Omental fat pad (tissue), 4 donors: Measurements from ENCODE around the gene MPIG6B. TPM values are rescaled to one million over a fixed set of nuclear protein-coding genes. Genes with fewer than 3 reads are reported as not detected.

ENCODE experiments used
- ATAC-seq: fragments of 150-250 bp; one replicate; pipeline ENCODE4 v1.9.1; 2016; ENCODE audit warnings: mild to moderate bottlenecking, moderate library complexity; ENCODE audit not compliant: low FRiP score
- DNase-seq: peaks from one replicate; pipeline ENCODE4 v3.0.0-alpha.2; 2019; ENCODE audit warnings: low spot score
- total RNA-seq, 4 donors: library from RNA; depleted of rRNA; stranded (reverse); fragments of >200 nt; gene quantifications; one replicate each; pipeline ENCODE4 v1.1.0, GENCODE V29; 2016
- TF ChIP-seq, protein P1 (sequence below), 3 donors: fragments of 450-650 bp; IDR thresholded peaks; one replicate each; pipeline ENCODE4 v1.5.1; 2016 to 2017; ENCODE audit warnings: antibody characterized with exemption in 3 of 3, mild to moderate bottlenecking in 3 of 3, moderate library complexity in 2 of 3

Gene MPIG6B
- total RNA-seq, 4 donors from 2014 or later, result 0.84 TPM; not detected in 3

DNA sequence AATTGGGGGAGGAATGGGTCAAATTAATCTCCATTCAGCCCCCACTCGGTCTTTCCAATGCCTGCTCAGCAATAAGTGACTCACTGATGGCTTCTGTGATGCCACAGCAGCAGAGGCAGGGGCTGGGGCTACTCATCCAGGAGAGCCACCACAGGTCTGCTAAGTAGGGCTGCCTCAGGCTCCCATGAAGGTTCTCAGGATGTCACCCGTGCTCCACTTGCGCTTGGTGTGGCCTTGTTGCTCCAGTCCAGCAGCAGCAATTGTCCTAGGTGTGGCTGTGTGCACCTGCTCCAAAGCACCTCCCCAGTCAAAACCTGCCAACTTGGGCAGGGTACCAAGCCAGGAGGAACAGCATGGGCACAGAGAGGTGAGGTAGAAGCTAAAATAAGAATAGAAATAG is 1.0 kb upstream of the MPIG6B start:
- ATAC-seq (no peak), DNase-seq (no peak)

DNA sequence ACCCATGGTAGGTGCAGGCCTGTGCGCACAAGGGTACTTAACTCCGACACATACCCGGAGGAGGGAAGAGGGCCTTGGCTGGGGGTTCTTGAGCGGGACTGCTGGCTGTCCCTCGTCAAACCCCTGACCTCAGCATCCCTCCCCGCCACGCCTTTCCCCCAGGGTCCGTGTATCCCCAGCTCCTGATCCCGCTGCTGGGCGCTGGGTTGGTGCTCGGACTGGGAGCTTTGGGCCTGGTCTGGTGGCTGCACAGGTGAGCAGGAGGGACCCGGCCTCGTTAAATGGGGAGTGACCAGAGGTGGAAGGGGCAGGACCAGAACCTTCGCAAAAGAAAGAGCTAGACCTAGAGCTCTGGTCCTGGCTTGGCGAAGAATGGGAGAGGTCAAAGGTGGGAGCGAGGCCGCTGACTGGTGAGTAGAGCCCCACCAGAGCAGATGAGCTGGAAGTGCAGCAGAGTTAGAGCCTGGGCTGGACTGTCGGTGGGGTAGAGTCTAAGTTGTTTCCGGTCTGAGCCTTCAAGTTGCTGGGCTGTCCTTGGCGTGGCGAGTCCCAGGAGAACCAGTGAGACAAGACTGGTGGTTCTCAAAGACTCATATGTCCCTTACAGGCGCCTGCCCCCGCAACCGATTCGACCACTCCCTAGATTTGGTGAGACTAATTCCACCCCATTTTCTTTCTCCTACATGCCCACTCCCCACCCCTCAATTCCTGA is 963 bp downstream of the MPIG6B start:
- ATAC-seq, result no peak
- TF ChIP-seq, protein P1, sequence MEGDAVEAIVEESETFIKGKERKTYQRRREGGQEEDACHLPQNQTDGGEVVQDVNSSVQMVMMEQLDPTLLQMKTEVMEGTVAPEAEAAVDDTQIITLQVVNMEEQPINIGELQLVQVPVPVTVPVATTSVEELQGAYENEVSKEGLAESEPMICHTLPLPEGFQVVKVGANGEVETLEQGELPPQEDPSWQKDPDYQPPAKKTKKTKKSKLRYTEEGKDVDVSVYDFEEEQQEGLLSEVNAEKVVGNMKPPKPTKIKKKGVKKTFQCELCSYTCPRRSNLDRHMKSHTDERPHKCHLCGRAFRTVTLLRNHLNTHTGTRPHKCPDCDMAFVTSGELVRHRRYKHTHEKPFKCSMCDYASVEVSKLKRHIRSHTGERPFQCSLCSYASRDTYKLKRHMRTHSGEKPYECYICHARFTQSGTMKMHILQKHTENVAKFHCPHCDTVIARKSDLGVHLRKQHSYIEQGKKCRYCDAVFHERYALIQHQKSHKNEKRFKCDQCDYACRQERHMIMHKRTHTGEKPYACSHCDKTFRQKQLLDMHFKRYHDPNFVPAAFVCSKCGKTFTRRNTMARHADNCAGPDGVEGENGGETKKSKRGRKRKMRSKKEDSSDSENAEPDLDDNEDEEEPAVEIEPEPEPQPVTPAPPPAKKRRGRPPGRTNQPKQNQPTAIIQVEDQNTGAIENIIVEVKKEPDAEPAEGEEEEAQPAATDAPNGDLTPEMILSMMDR (IDR thresholded peaks at IDR 0.05), result no peak
- no peak for DNase-seq

More for the DNA sequence above, 1.0 kb upstream of the MPIG6B start:
- TF ChIP-seq, protein P1 (IDR thresholded peaks at IDR 0.05), result no peak

DNA sequence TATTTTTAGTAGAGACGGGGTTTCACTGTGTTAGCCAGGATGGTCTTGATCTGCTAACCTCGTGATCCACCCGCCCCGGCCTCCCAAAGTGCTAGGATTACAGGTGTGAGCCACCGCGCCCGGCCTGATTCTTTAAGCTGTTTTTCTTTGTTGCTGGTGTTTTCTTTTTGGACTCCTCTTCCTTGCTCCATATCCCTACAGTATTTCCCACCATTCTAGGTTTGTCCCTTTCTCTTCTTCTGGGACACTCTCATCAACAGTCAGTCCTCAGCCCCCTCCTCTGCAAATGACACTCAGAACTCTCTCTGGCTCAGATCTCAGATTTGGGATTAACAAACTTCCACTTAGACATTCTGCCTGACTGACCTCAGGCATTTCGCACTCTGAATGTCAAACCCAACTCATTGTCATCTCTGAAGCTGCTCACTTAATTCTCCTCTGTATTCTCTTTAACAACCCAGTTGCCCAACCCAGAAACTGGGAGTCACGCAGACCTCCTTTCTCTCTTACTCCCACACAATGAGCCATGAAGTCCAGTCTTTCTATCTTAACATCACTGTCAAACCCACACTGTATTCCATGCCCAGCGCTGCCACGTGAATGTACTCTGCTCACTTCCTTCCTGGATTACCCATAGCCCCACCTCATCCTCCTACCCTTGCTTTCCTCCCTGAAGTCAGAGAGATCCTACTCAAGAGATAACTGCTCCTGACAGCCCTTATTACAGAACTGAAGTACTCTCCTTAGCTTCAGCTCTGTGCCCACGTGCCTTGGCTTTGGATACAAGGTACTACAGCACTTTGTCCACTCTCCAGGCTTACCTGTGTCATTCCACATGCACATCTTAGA is 2.6 kb downstream of the MPIG6B start:
- ATAC-seq, result peak; percentile 47
- TF ChIP-seq, protein P1 (IDR thresholded peaks at IDR 0.05), result no peak

DNA sequence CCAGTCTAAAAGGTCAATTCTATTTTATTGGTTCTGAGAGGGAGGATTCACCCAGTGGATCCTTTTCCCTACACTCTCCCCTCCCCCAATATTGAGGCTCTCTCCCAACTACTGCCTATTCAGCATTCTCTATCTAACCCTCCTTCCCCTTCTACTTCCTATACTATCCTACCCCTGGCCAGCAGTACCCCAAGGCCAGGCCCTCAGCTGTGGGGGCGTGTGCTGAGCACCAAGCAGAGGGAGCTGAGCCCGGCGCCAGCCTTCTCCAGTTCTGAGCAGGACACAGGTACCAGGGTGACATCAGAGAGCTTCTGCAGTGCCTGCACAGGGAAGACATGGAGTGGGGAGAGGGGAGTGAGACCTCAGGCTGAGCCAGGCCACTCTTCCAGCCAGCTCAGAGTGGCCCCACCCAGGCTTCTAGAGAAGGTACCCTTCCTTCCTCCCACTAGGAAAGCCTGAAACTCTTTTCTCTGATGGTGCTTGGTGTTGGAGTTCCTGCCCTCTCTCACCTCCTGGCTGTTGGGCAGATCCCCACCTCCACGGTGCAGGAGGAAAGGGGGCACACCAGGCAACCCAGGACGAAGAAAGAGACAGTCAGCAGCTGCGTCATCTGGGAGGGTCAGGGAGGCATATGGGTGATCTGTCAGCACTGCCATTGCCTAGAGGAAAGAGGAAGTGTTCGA is 4.0 kb downstream of the MPIG6B start:
- TF ChIP-seq, protein P1 (IDR thresholded peaks at IDR 0.05), result no peak
- DNase-seq (no peak), ATAC-seq (no peak)

More for the DNA sequence above, 2.6 kb downstream of the MPIG6B start:
- DNase-seq, result no peak

DNA sequence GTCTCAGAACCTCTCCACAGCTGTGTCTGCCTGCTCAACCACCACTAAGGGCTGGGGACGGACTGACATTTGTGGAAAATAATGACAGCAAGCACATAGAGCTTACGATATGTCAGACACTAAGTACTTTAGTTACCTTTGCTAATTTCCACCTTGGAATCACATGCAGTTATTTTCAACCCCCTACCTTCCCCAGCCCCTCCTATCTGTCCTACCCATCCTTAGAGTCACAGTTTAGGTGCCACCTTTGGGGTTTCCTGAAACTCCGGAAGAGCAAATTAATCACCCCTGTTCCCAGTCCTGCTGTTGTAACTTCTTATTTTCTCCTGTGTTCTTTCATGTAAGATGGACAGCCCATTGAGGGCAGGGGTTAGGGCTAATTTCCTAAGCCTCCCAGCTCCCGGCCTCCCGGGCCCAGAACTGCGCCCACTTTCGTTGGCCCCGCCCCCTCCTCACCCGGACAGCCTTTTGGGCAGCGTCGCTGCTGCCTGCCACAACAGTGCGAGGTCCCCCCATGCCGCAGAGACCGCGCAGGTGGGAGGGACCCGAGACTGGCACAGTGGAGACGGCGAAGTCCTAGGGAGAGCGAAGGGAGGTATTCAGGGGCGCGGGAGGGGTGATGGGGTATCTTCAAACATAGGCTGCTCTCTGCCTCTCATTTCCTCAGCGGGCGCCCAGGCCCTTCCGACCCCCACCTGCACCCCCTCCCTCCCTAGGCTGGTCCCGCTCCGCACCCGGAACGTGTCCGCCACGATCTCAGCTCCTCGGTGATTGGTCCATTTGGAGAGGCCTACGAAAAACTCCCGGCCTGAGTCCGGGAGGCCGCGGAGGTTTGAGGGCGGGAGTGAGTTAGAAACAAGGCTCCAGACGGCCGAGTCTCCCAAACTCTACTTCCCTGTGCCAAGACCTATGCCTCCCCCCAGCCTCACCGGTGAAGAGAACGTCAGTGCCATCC is 4.8 kb downstream of the MPIG6B start:
- TF ChIP-seq, protein P1 (IDR thresholded peaks at IDR 0.05), result no peak
- ATAC-seq (no peak), DNase-seq (no peak)
